Cardiac fibroblast (primary cell): ENCODE measurements around the gene CDK10.

Experiments
- DNase-seq, 2 donors: peaks; one replicate each; pipeline versions ENCODE4 v3.0.0 to v3.0.0-alpha.2; 2010; ENCODE audit warnings: low read depth in 2 of 2
- H3K4me3 ChIP-seq, 2 donors: replicated peaks in 1 of 2; 1 replicate in 1 of 2; 2 replicates in 1 of 2; pipeline ENCODE4 v1.5.1; 2011; ENCODE audit warnings: low read depth in 2 of 2, low read length in 2 of 2, mild to moderate bottlenecking in 2 of 2, moderate library complexity in 1 of 2
- CTCF ChIP-seq: IDR thresholded peaks from one replicate; pipeline ENCODE4 v1.5.1; 2011; ENCODE audit warnings: low read depth, mild to moderate bottlenecking, low read length, inconsistent platforms

Gene CDK10

GRCh38 chr16:89716493-89716892 is 30.0 kb downstream of the CDK10 start:
- no peak for TF ChIP-seq CTCF
- no peak for DNase-seq
- H3K4me3 ChIP-seq, result no peak overlapping the region

- TF ChIP-seq CTCF, result no peak
- no peak for DNase-seq
- H3K4me3 ChIP-seq, result no peak overlapping the region
Observed at GRCh38 chr16:89716916-89717687, 30.6 kb downstream of the CDK10 start.

GRCh38 chr16:89717688-89718505 is 31.4 kb downstream of the CDK10 start:
- TF ChIP-seq CTCF, result no peak
- no peak overlapping the region for H3K4me3 ChIP-seq
- DNase-seq, result no peak

- DNase-seq, result no peak
- peak overlapping the region; percentile 73 to 76 for H3K4me3 ChIP-seq
- no peak for TF ChIP-seq CTCF
Observed at GRCh38 chr16:89720551-89720812, 34.0 kb downstream of the CDK10 start.

- TF ChIP-seq CTCF, result no peak
- H3K4me3 ChIP-seq, result peak within 1 kb of the TSS; percentile 73 to 76
- DNase-seq, result peak; percentile 76 to 82
Observed at GRCh38 chr16:89720813-89721545, 34.5 kb downstream of the CDK10 start, which contains the start of the genes VPS9D1 and ZNF276. TSS of gene VPS9D1 (minus strand) at chr16:89720898. CDS start at chr16:89720861, 37 bp downstream. TSS of gene ZNF276 (plus strand) at chr16:89721537. CDS start at chr16:89721641, 104 bp downstream.

- peak overlapping the region; percentile 73 to 76 for H3K4me3 ChIP-seq
- TF ChIP-seq CTCF, result no peak
- peak; percentile 55 to 76 for DNase-seq
Observed at GRCh38 chr16:89721546-89722391, 35.3 kb downstream of the CDK10 start.
